DMS79 (cell line): ENCODE measurements around the gene SPATA9.

Source experiments
- DNase-seq: peaks from one replicate; lab custom pipeline; 2025; lab: John Stamatoyannopoulos, UW

The SPATA9 gene

GRCh38 chr5:95684361-95684760 is 1.6 kb upstream of the SPATA9 start:
- DNase-seq = no peak

- no peak for DNase-seq
Observed at GRCh38 chr5:95673081-95673480, 9.7 kb downstream of the SPATA9 start.

GRCh38 chr5:95672641-95673040 is 10.2 kb downstream of the SPATA9 start:
- no peak for DNase-seq

GRCh38 chr5:95671826-95672225 is 11.0 kb downstream of the SPATA9 start:
- DNase-seq = no peak

- DNase-seq = no peak
Observed at GRCh38 chr5:95670568-95670967, 12.2 kb downstream of the SPATA9 start.

GRCh38 chr5:95669985-95670384 is 12.8 kb downstream of the SPATA9 start:
- DNase-seq = no peak

GRCh38 chr5:95669540-95669939 is 13.3 kb downstream of the SPATA9 start:
- DNase-seq = no peak

GRCh38 chr5:95668728-95669127 is 14.1 kb downstream of the SPATA9 start:
- DNase-seq = no peak

GRCh38 chr5:95668216-95668615 is 14.6 kb downstream of the SPATA9 start:
- DNase-seq = no peak

GRCh38 chr5:95667678-95668077 is 15.1 kb downstream of the SPATA9 start:
- no peak for DNase-seq

- no peak for DNase-seq
Observed at GRCh38 chr5:95667061-95667618, 15.7 kb downstream of the SPATA9 start.

GRCh38 chr5:95664204-95664786 is 18.5 kb downstream of the SPATA9 start:
- DNase-seq = no peak

GRCh38 chr5:95662946-95663345 is 19.8 kb downstream of the SPATA9 start:
- DNase-seq = no peak

GRCh38 chr5:95660060-95660459 is 22.7 kb downstream of the SPATA9 start:
- DNase-seq = no peak

- DNase-seq = no peak
Observed at GRCh38 chr5:95655575-95655974, 27.2 kb downstream of the SPATA9 start.

GRCh38 chr5:95654196-95654595 is 28.6 kb downstream of the SPATA9 start:
- no peak for DNase-seq

GRCh38 chr5:95652849-95653248 is 29.9 kb downstream of the SPATA9 start:
- DNase-seq = no peak

GRCh38 chr5:95649842-95650620 is 32.8 kb downstream of the SPATA9 start:
- DNase-seq = no peak

GRCh38 chr5:95649274-95649673 is 33.5 kb downstream of the SPATA9 start:
- DNase-seq = no peak

GRCh38 chr5:95647886-95648860 is 34.6 kb downstream of the SPATA9 start:
- DNase-seq = no peak

- peak; percentile 69 for DNase-seq
Observed at GRCh38 chr5:95646569-95647431, 36.0 kb downstream of the SPATA9 start, which contains the start of gene RFESD. Gene RFESD, plus strand, starts transcription at chr5:95646777. Its CDS starts 5,495 bp downstream, at chr5:95652272.
